Endothelial cell of umbilical vein (primary cell): Measurements from ENCODE around the gene PRXL2A. TPM values are rescaled to one million over a fixed set of nuclear protein-coding genes. Genes with fewer than 3 reads are reported as not detected.

Experiments
- BruUV-seq: library from RNA; stranded (reverse); fragments of 400-500 nt; replicated peaks from 2 replicates; lab custom pipeline; 2021; lab: Mats Ljungman, UMichigan
- CTCF ChIA-PET: fragments of 300-600, 350-600 bp; sonication (Branson Sonifier 250); formaldehyde crosslinking; loops from one replicate; lab custom pipeline; 2021; ENCODE audit warnings: antibody characterized with exemption, inconsistent platforms; lab: Charles Lee
- POLR2A ChIA-PET: fragments of 300-600, 350-600 bp; sonication (Branson Sonifier 250); formaldehyde crosslinking; loops from one replicate; lab custom pipeline; 2021; ENCODE audit warnings: antibody characterized with exemption, inconsistent platforms; lab: Charles Lee
- DNase-seq: peaks from one replicate; pipeline ENCODE4 v3.0.0-alpha.2; 2011; ENCODE audit warnings: low read depth, low spot score
- FAIRE-seq: peaks from 2 replicates; lab custom pipeline; 2011; peaks lifted over from hg19 to GRCh38; lab: Jason Lieb, UNC
- H2AFZ ChIP-seq: 2 replicates; pipeline ENCODE4 v1.6.0; 2012; ENCODE audit warnings: low read depth, low read length, control low read depth, inconsistent platforms
- H3K27ac ChIP-seq: 2 replicates; pipeline ENCODE4 v1.5.1; 2011; ENCODE audit warnings: low read depth, mild to moderate bottlenecking, control low read depth, low read length, moderate library complexity; ENCODE audit not compliant: insufficient read depth
- H3K27me3 ChIP-seq, 2 experiments: 2 replicates each; pipeline versions ENCODE4 v1.6.0 to v1.6.1; 2011; ENCODE audit warnings: low read length in 2 of 2, mixed read lengths in 1 of 2; ENCODE audit not compliant: control insufficient read depth in 2 of 2, insufficient read depth in 2 of 2
- H3K36me3 ChIP-seq, 2 experiments: 2 replicates in 1 of 2; 3 replicates in 1 of 2; pipeline ENCODE4 v1.5.1; 2011; ENCODE audit warnings: low read length in 2 of 2, mild to moderate bottlenecking in 1 of 2, moderate library complexity in 1 of 2; ENCODE audit not compliant: control insufficient read depth in 2 of 2, insufficient read depth in 2 of 2; ENCODE audit errors: extremely low read depth in 1 of 2
- H3K4me1 ChIP-seq: 3 replicates; pipeline ENCODE4 v1.5.1; 2011; ENCODE audit warnings: mild to moderate bottlenecking, low read length; ENCODE audit not compliant: control insufficient read depth, insufficient read depth; ENCODE audit errors: extremely low read depth
- H3K4me2 ChIP-seq: 2 replicates; pipeline ENCODE4 v1.6.1; 2011; ENCODE audit warnings: low read length, control low read depth, mixed read lengths; ENCODE audit not compliant: insufficient read depth
- H3K4me3 ChIP-seq, 3 experiments: fragments of 200-600 bp in 1 of 3; sonication (generic), shearing (Covaris generic) in 1 of 3; replicated peaks in 1 of 3; 2 replicates each; pipeline ENCODE4 v1.5.1; 2011 to 2016; ENCODE audit warnings: control low read depth in 3 of 3, low read length in 3 of 3, mild to moderate bottlenecking in 2 of 3, inconsistent platforms in 1 of 3, low read depth in 1 of 3, moderate library complexity in 1 of 3; ENCODE audit not compliant: insufficient read depth in 1 of 3
- H3K79me2 ChIP-seq: 2 replicates; pipeline ENCODE4 v1.6.0; 2012; ENCODE audit warnings: low read length, inconsistent platforms; ENCODE audit not compliant: control insufficient read depth, insufficient read depth
- H3K9ac ChIP-seq: replicated peaks from 2 replicates; pipeline ENCODE3; 2011; ENCODE audit warnings: low read length, control low read depth; ENCODE audit not compliant: insufficient read depth; ENCODE audit errors: extremely low read depth
- H3K9me1 ChIP-seq: replicated peaks from 3 replicates; pipeline ENCODE4 v1.6.0; 2011; ENCODE audit warnings: mild to moderate bottlenecking, low read length; ENCODE audit not compliant: control insufficient read depth, insufficient read depth; ENCODE audit errors: extremely low read depth
- H3K9me3 ChIP-seq: replicated peaks from 2 replicates; pipeline ENCODE4 v1.5.1; 2012; ENCODE audit warnings: low read length, inconsistent platforms; ENCODE audit not compliant: control insufficient read depth, insufficient read depth
- H4K20me1 ChIP-seq: replicated peaks from 2 replicates; pipeline ENCODE3; 2011; ENCODE audit warnings: mild to moderate bottlenecking, low read length; ENCODE audit not compliant: control insufficient read depth, insufficient read depth; ENCODE audit errors: extremely low read depth
- FOS ChIP-seq: IDR thresholded peaks from 2 replicates; pipeline ENCODE4 v1.6.1; 2011; ENCODE audit warnings: mild to moderate bottlenecking, low read length, moderate library complexity, borderline replicate concordance; ENCODE audit not compliant: insufficient read depth
- GATA2 ChIP-seq: IDR thresholded peaks from 2 replicates; pipeline ENCODE4 v1.7.0; 2011; ENCODE audit warnings: low read depth, mild to moderate bottlenecking, moderate library complexity, mixed read lengths, low read length; ENCODE audit not compliant: insufficient read length, insufficient read depth
- JUN ChIP-seq: IDR thresholded peaks from 2 replicates; pipeline ENCODE4 v1.6.1; 2011; ENCODE audit warnings: borderline replicate concordance, low read depth; ENCODE audit not compliant: insufficient read length, insufficient read depth
- MYC ChIP-seq: IDR thresholded peaks from one replicate; pipeline ENCODE4 v1.6.1; 2011; ENCODE audit warnings: mild to moderate bottlenecking, low read depth, low read length
- POLR2A ChIP-seq: IDR thresholded peaks from 2 replicates; pipeline ENCODE4 v1.6.1; 2012; ENCODE audit warnings: low read depth, mild to moderate bottlenecking, control low read depth, low read length
- POLR2AphosphoS5 ChIP-seq: IDR thresholded peaks from 2 replicates; pipeline ENCODE4 v1.6.1; 2012; ENCODE audit warnings: low read depth, mild to moderate bottlenecking, control low read depth, low read length, moderate library complexity; ENCODE audit not compliant: insufficient read depth
- dilution Hi-C: fragments of 300-500 bp; cut with MboI; formaldehyde crosslinking; loops from one replicate; pipeline ENCODE4 v1.15.0; 2019; ENCODE audit warnings: low sequenced_read_pairs; ENCODE audit not compliant: extremely low pct_ligation_motif_present
- intact Hi-C: fragments of 100-400 bp; cut with micrococcal nuclease; formaldehyde crosslinking; loops from one replicate; pipeline ENCODE4 v1.10.0; 2022
- polyA plus RNA-seq, 4 experiments: library from polyadenylated mRNA; depleted of rRNA in 3 of 4; stranded (reverse) in 3 of 4; unstranded in 1 of 4; fragments of >200 nt; gene quantifications; 2 replicates each; pipeline versions ENCODE4 v1.2.1 to v1.2.3, GENCODE V29; 2011 to 2012; ENCODE audit warnings: missing spikeins in 1 of 4
- total RNA-seq: library from RNA; stranded (reverse); gene quantifications from 2 replicates; pipeline ENCODE4 v1.2.3, GENCODE V29; 2021
- TF ChIP-seq, protein P1 (sequence below): IDR thresholded peaks from 2 replicates; pipeline ENCODE4 v1.6.1; 2011; ENCODE audit not compliant: insufficient read depth, insufficient read length
- TF ChIP-seq, protein P2 (sequence below), 2 donors: IDR thresholded peaks; 1 replicate in 1 of 2; 2 replicates in 1 of 2; pipeline ENCODE4 v1.5.1; 2011; ENCODE audit warnings: low read length in 2 of 2, mild to moderate bottlenecking in 2 of 2, moderate library complexity in 2 of 2, control low read depth in 1 of 2, inconsistent platforms in 1 of 2, low read depth in 1 of 2; ENCODE audit not compliant: insufficient read depth in 1 of 2; ENCODE audit errors: extremely low read depth in 1 of 2

PRXL2A gene
- total and polyA plus RNA-seq, 2 donors (not counting 3 experiments of a cell fraction or from before 2014, with no cell fraction given): 113 to 321 TPM

DNA sequence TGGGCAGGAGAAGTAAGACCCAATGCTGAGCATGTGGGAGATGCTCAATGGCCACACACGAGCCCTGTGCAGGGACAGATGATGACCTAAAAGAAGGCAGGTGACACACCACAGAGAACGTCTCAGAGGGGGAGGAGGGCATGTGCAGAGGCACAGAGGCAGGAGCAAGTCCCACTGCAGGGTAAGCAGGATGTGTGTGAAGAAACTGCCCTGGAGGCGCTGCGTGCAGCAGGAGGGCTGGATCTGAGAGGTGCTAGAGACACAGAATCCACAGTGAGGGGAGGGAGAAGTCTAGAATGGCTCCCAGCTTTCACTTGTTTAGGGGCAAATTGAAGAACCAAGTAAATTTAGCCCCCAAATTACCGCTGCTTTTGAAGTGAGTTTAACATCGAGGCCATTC, 36.9 kb upstream of the PRXL2A start:
- Histone ChIP-seq H3K9me3 (no peaks in the 10 kb centered on the region), H3K36me3 (no peaks in the 10 kb centered on the region), H3K79me2 (no peaks in the 10 kb centered on the region), H3K27me3 (peaks cover 2 to 3% of the 10 kb centered on the region in 2 experiments), H3K9ac (no peak overlapping the region), H3K4me3 (no peak overlapping the region), H4K20me1 (no peaks in the 10 kb centered on the region), H3K4me2 (no peak overlapping the region), H2AFZ (no peak overlapping the region), H3K27ac (no peak overlapping the region), H3K4me1 (no peaks in the 10 kb centered on the region), H3K9me1 (no peaks in the 10 kb centered on the region)
- BruUV-seq: no TSS peak
- CTCF ChIA-PET: no interaction called here
- DNase-seq (no peak), FAIRE-seq (no peak)
- intact Hi-C loops (no loop called here), dilution Hi-C loops (no loop called here)
- POLR2A ChIA-PET: no interaction called here
- TF ChIP-seq POLR2A (no peak), POLR2AphosphoS5 (no peak), MYC (no peak), JUN (no peak), FOS (no peak), GATA2 (no peak)
- TF ChIP-seq, protein P1, sequence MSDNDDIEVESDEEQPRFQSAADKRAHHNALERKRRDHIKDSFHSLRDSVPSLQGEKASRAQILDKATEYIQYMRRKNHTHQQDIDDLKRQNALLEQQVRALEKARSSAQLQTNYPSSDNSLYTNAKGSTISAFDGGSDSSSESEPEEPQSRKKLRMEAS: no peak
- TF ChIP-seq, protein P2, sequence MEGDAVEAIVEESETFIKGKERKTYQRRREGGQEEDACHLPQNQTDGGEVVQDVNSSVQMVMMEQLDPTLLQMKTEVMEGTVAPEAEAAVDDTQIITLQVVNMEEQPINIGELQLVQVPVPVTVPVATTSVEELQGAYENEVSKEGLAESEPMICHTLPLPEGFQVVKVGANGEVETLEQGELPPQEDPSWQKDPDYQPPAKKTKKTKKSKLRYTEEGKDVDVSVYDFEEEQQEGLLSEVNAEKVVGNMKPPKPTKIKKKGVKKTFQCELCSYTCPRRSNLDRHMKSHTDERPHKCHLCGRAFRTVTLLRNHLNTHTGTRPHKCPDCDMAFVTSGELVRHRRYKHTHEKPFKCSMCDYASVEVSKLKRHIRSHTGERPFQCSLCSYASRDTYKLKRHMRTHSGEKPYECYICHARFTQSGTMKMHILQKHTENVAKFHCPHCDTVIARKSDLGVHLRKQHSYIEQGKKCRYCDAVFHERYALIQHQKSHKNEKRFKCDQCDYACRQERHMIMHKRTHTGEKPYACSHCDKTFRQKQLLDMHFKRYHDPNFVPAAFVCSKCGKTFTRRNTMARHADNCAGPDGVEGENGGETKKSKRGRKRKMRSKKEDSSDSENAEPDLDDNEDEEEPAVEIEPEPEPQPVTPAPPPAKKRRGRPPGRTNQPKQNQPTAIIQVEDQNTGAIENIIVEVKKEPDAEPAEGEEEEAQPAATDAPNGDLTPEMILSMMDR (IDR thresholded peaks at IDR 0.05; ENCODE audit: extremely low read depth in 1 of 2, insufficient read depth in 1 of 2, low read depth in 1 of 2, low read length in 2 of 2): no peak
